Endothelial cell of umbilical vein (primary cell): ENCODE results near the gene PPAN. TPM values are rescaled to one million over a fixed set of nuclear protein-coding genes. Genes with fewer than 3 reads are reported as not detected.

Experiments used
- BruUV-seq: library from RNA; stranded (reverse); fragments of 400-500 nt; replicated peaks from 2 replicates; lab custom pipeline; 2021; lab: Mats Ljungman, UMichigan
- CTCF ChIA-PET: fragments of 300-600, 350-600 bp; sonication (Branson Sonifier 250); formaldehyde crosslinking; loops from one replicate; lab custom pipeline; 2021; ENCODE audit warnings: antibody characterized with exemption, inconsistent platforms; lab: Charles Lee
- POLR2A ChIA-PET: fragments of 300-600, 350-600 bp; sonication (Branson Sonifier 250); formaldehyde crosslinking; loops from one replicate; lab custom pipeline; 2021; ENCODE audit warnings: antibody characterized with exemption, inconsistent platforms; lab: Charles Lee
- DNase-seq: peaks from one replicate; pipeline ENCODE4 v3.0.0-alpha.2; 2011; ENCODE audit warnings: low read depth, low spot score
- FAIRE-seq: peaks from 2 replicates; lab custom pipeline; 2011; peaks lifted over from hg19 to GRCh38; lab: Jason Lieb, UNC
- H2AFZ ChIP-seq: 2 replicates; pipeline ENCODE4 v1.6.0; 2012; ENCODE audit warnings: low read depth, low read length, control low read depth, inconsistent platforms
- H3K27ac ChIP-seq: 2 replicates; pipeline ENCODE4 v1.5.1; 2011; ENCODE audit warnings: low read depth, mild to moderate bottlenecking, control low read depth, low read length, moderate library complexity; ENCODE audit not compliant: insufficient read depth
- H3K27me3 ChIP-seq, 2 experiments: 2 replicates each; pipeline versions ENCODE4 v1.6.0 to v1.6.1; 2011; ENCODE audit warnings: low read length in 2 of 2, mixed read lengths in 1 of 2; ENCODE audit not compliant: control insufficient read depth in 2 of 2, insufficient read depth in 2 of 2
- H3K36me3 ChIP-seq, 2 experiments: 2 replicates in 1 of 2; 3 replicates in 1 of 2; pipeline ENCODE4 v1.5.1; 2011; ENCODE audit warnings: low read length in 2 of 2, mild to moderate bottlenecking in 1 of 2, moderate library complexity in 1 of 2; ENCODE audit not compliant: control insufficient read depth in 2 of 2, insufficient read depth in 2 of 2; ENCODE audit errors: extremely low read depth in 1 of 2
- H3K4me1 ChIP-seq: 3 replicates; pipeline ENCODE4 v1.5.1; 2011; ENCODE audit warnings: mild to moderate bottlenecking, low read length; ENCODE audit not compliant: control insufficient read depth, insufficient read depth; ENCODE audit errors: extremely low read depth
- H3K4me2 ChIP-seq: 2 replicates; pipeline ENCODE4 v1.6.1; 2011; ENCODE audit warnings: low read length, control low read depth, mixed read lengths; ENCODE audit not compliant: insufficient read depth
- H3K4me3 ChIP-seq, 3 experiments: fragments of 200-600 bp in 1 of 3; sonication (generic), shearing (Covaris generic) in 1 of 3; replicated peaks in 1 of 3; 2 replicates each; pipeline ENCODE4 v1.5.1; 2011 to 2016; ENCODE audit warnings: control low read depth in 3 of 3, low read length in 3 of 3, mild to moderate bottlenecking in 2 of 3, inconsistent platforms in 1 of 3, low read depth in 1 of 3, moderate library complexity in 1 of 3; ENCODE audit not compliant: insufficient read depth in 1 of 3
- H3K79me2 ChIP-seq: 2 replicates; pipeline ENCODE4 v1.6.0; 2012; ENCODE audit warnings: low read length, inconsistent platforms; ENCODE audit not compliant: control insufficient read depth, insufficient read depth
- H3K9ac ChIP-seq: replicated peaks from 2 replicates; pipeline ENCODE3; 2011; ENCODE audit warnings: low read length, control low read depth; ENCODE audit not compliant: insufficient read depth; ENCODE audit errors: extremely low read depth
- H3K9me1 ChIP-seq: replicated peaks from 3 replicates; pipeline ENCODE4 v1.6.0; 2011; ENCODE audit warnings: mild to moderate bottlenecking, low read length; ENCODE audit not compliant: control insufficient read depth, insufficient read depth; ENCODE audit errors: extremely low read depth
- H3K9me3 ChIP-seq: replicated peaks from 2 replicates; pipeline ENCODE4 v1.5.1; 2012; ENCODE audit warnings: low read length, inconsistent platforms; ENCODE audit not compliant: control insufficient read depth, insufficient read depth
- H4K20me1 ChIP-seq: replicated peaks from 2 replicates; pipeline ENCODE3; 2011; ENCODE audit warnings: mild to moderate bottlenecking, low read length; ENCODE audit not compliant: control insufficient read depth, insufficient read depth; ENCODE audit errors: extremely low read depth
- EZH2 ChIP-seq: IDR thresholded peaks from 2 replicates; pipeline ENCODE4 v1.6.1; 2012; ENCODE audit warnings: borderline replicate concordance, low read depth, mild to moderate bottlenecking, moderate library complexity, low read length, inconsistent platforms; ENCODE audit not compliant: severe bottlenecking
- FOS ChIP-seq: IDR thresholded peaks from 2 replicates; pipeline ENCODE4 v1.6.1; 2011; ENCODE audit warnings: mild to moderate bottlenecking, low read length, moderate library complexity, borderline replicate concordance; ENCODE audit not compliant: insufficient read depth
- GATA2 ChIP-seq: IDR thresholded peaks from 2 replicates; pipeline ENCODE4 v1.7.0; 2011; ENCODE audit warnings: low read depth, mild to moderate bottlenecking, moderate library complexity, mixed read lengths, low read length; ENCODE audit not compliant: insufficient read length, insufficient read depth
- JUN ChIP-seq: IDR thresholded peaks from 2 replicates; pipeline ENCODE4 v1.6.1; 2011; ENCODE audit warnings: borderline replicate concordance, low read depth; ENCODE audit not compliant: insufficient read length, insufficient read depth
- MYC ChIP-seq: IDR thresholded peaks from one replicate; pipeline ENCODE4 v1.6.1; 2011; ENCODE audit warnings: mild to moderate bottlenecking, low read depth, low read length
- POLR2A ChIP-seq: IDR thresholded peaks from 2 replicates; pipeline ENCODE4 v1.6.1; 2012; ENCODE audit warnings: low read depth, mild to moderate bottlenecking, control low read depth, low read length
- POLR2AphosphoS5 ChIP-seq: IDR thresholded peaks from 2 replicates; pipeline ENCODE4 v1.6.1; 2012; ENCODE audit warnings: low read depth, mild to moderate bottlenecking, control low read depth, low read length, moderate library complexity; ENCODE audit not compliant: insufficient read depth
- dilution Hi-C: fragments of 300-500 bp; cut with MboI; formaldehyde crosslinking; loops from one replicate; pipeline ENCODE4 v1.15.0; 2019; ENCODE audit warnings: low sequenced_read_pairs; ENCODE audit not compliant: extremely low pct_ligation_motif_present
- intact Hi-C: fragments of 100-400 bp; cut with micrococcal nuclease; formaldehyde crosslinking; loops from one replicate; pipeline ENCODE4 v1.10.0; 2022
- polyA plus RNA-seq, 4 experiments: library from polyadenylated mRNA; depleted of rRNA in 3 of 4; stranded (reverse) in 3 of 4; unstranded in 1 of 4; fragments of >200 nt; gene quantifications; 2 replicates each; pipeline versions ENCODE4 v1.2.1 to v1.2.3, GENCODE V29; 2011 to 2012; ENCODE audit warnings: missing spikeins in 1 of 4
- total RNA-seq: library from RNA; stranded (reverse); gene quantifications from 2 replicates; pipeline ENCODE4 v1.2.3, GENCODE V29; 2021
- TF ChIP-seq, protein P1 (sequence below), 2 donors: IDR thresholded peaks; 1 replicate in 1 of 2; 2 replicates in 1 of 2; pipeline ENCODE4 v1.5.1; 2011; ENCODE audit warnings: low read length in 2 of 2, mild to moderate bottlenecking in 2 of 2, moderate library complexity in 2 of 2, control low read depth in 1 of 2, inconsistent platforms in 1 of 2, low read depth in 1 of 2; ENCODE audit not compliant: insufficient read depth in 1 of 2; ENCODE audit errors: extremely low read depth in 1 of 2
- TF ChIP-seq, protein P2 (sequence below): IDR thresholded peaks from 2 replicates; pipeline ENCODE4 v1.6.1; 2011; ENCODE audit not compliant: insufficient read depth, insufficient read length

Gene PPAN
- total and polyA plus RNA-seq, 2 donors (not counting 3 experiments of a cell fraction or from before 2014, with no cell fraction given), result 27.6 to 51.6 TPM

DNA sequence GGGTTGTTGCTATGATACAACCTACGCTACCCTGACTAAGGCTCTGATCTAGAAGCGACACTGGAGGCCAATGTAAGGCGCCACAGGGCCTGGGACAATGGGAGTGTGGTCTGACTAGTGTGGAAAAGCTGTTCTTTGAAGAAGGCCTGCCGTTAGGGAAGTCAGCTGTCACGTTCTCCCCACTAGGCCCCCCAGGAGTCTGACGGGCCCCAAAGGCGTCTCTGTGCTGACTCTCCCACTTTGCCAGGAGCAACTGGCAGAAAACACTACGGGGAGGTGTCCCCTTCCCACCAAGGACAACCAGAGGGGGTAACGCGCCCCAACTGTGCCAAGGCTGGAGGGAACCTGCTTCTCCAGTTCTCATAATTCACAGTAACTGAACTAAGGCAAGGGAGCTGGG lies 38.9 kb downstream of the PPAN start:
- Histone ChIP-seq H3K4me2 (no peak overlapping the region), H4K20me1 (no peaks in the 10 kb centered on the region), H3K4me1 (no peaks in the 10 kb centered on the region), H3K27me3 (no peaks in the 10 kb centered on the region), H3K79me2 (no peaks in the 10 kb centered on the region), H2AFZ (no peak overlapping the region), H3K27ac (no peak overlapping the region), H3K9me3 (no peaks in the 10 kb centered on the region), H3K36me3 (peaks cover 33 to 52% of the 10 kb centered on the region in 2 experiments), H3K9ac (no peak overlapping the region), H3K4me3 (no peak overlapping the region), H3K9me1 (no peaks in the 10 kb centered on the region)
- POLR2A ChIA-PET, result no interaction called here
- FAIRE-seq (no peak), DNase-seq (no peak)
- TF ChIP-seq, protein P1, sequence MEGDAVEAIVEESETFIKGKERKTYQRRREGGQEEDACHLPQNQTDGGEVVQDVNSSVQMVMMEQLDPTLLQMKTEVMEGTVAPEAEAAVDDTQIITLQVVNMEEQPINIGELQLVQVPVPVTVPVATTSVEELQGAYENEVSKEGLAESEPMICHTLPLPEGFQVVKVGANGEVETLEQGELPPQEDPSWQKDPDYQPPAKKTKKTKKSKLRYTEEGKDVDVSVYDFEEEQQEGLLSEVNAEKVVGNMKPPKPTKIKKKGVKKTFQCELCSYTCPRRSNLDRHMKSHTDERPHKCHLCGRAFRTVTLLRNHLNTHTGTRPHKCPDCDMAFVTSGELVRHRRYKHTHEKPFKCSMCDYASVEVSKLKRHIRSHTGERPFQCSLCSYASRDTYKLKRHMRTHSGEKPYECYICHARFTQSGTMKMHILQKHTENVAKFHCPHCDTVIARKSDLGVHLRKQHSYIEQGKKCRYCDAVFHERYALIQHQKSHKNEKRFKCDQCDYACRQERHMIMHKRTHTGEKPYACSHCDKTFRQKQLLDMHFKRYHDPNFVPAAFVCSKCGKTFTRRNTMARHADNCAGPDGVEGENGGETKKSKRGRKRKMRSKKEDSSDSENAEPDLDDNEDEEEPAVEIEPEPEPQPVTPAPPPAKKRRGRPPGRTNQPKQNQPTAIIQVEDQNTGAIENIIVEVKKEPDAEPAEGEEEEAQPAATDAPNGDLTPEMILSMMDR (IDR thresholded peaks at IDR 0.05; ENCODE audit: extremely low read depth in 1 of 2, insufficient read depth in 1 of 2, low read depth in 1 of 2, low read length in 2 of 2), result no peak
- no peak for TF ChIP-seq POLR2A
- no peak for TF ChIP-seq FOS
- no peak for TF ChIP-seq JUN
- TF ChIP-seq, protein P2, sequence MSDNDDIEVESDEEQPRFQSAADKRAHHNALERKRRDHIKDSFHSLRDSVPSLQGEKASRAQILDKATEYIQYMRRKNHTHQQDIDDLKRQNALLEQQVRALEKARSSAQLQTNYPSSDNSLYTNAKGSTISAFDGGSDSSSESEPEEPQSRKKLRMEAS, result no peak
- no peak for TF ChIP-seq POLR2AphosphoS5
- no peak for TF ChIP-seq EZH2
- no peak for TF ChIP-seq GATA2
- TF ChIP-seq MYC, result no peak
- CTCF ChIA-PET, result interaction anchor here (1.2 kb wide), 1 partner anchor 105 kb away, joined by 4 read pairs; no protein-coding TSS in a partner anchor
- dilution Hi-C loops (no loop called here), intact Hi-C loops (no loop called here)
- no TSS peak for BruUV-seq
